SKM-1 (cell line): ENCODE data around the gene PITPNM3.
"Not testable (repeated sequence)": the region's sequence is repeated elsewhere in the genome, so short reads cannot be mapped to it uniquely, and the experiment has no call there.

Experiments
- DNase-seq: peaks from one replicate; lab custom pipeline; 2025; ENCODE audit not compliant: unreplicated experiment; lab: John Stamatoyannopoulos, UW

The PITPNM3 gene

GRCh38 chr17:6574687-6575595, 18.6 kb upstream of the PITPNM3 start:
- DNase-seq: peak; percentile 32

GRCh38 chr17:6573982-6574686, 17.8 kb upstream of the PITPNM3 start:
- no peak for DNase-seq

- not testable (repeated sequence) for DNase-seq
Measured at GRCh38 chr17:6573495-6573894, 17.1 kb upstream of the PITPNM3 start.

- DNase-seq: no peak
Measured at GRCh38 chr17:6572972-6573370, 16.6 kb upstream of the PITPNM3 start.

GRCh38 chr17:6571452-6571781, 15.1 kb upstream of the PITPNM3 start:
- DNase-seq: no peak

- no peak for DNase-seq
Measured at GRCh38 chr17:6570731-6571451, 14.5 kb upstream of the PITPNM3 start.

GRCh38 chr17:6569370-6570285, 13.3 kb upstream of the PITPNM3 start:
- DNase-seq: no peak

GRCh38 chr17:6568184-6568758, 11.9 kb upstream of the PITPNM3 start:
- DNase-seq: no peak

- no peak for DNase-seq
Measured at GRCh38 chr17:6567528-6568183, 11.3 kb upstream of the PITPNM3 start.

GRCh38 chr17:6561446-6561845, 5.1 kb upstream of the PITPNM3 start:
- no peak for DNase-seq

GRCh38 chr17:6560496-6560895, 4.1 kb upstream of the PITPNM3 start:
- no peak for DNase-seq

GRCh38 chr17:6559753-6560215, 3.4 kb upstream of the PITPNM3 start:
- DNase-seq: no peak

- no peak for DNase-seq
Measured at GRCh38 chr17:6558932-6559752, 2.8 kb upstream of the PITPNM3 start.

- no peak for DNase-seq
Measured at GRCh38 chr17:6558276-6558675, 1.9 kb upstream of the PITPNM3 start.

GRCh38 chr17:6557040-6557438, 684 bp upstream of the PITPNM3 start:
- no peak for DNase-seq

- no peak for DNase-seq
Measured at GRCh38 chr17:6555331-6556120, 829 bp downstream of the PITPNM3 start.

- DNase-seq: no peak
Measured at GRCh38 chr17:6554871-6555330, 1.5 kb downstream of the PITPNM3 start.

GRCh38 chr17:6554342-6554741, 2.0 kb downstream of the PITPNM3 start:
- no peak for DNase-seq
